WTC11 (cell line): ENCODE results near the gene CTNND2. TPM values are rescaled to one million over a fixed set of nuclear protein-coding genes. Genes with fewer than 3 reads are reported as not detected.

ENCODE experiments used
- ATAC-seq: fragments of 200-7000 bp; cut with Tn5 transposase; 2 replicates; pipeline ENCODE4 v1.10.0; 2021; ENCODE audit warnings: mild to moderate bottlenecking, moderate library complexity
- CTCF ChIA-PET: fragments of 300-600 bp; sonication (Branson Sonifier 250); formaldehyde crosslinking; loops from one replicate; lab custom pipeline; 2021; ENCODE audit warnings: antibody characterized with exemption; lab: Charles Lee
- POLR2A ChIA-PET: fragments of 350-600 bp; sonication (Branson Sonifier 250); formaldehyde crosslinking; loops from one replicate; lab custom pipeline; 2021; ENCODE audit warnings: antibody characterized with exemption; lab: Charles Lee
- DNase-seq: peaks from one replicate; pipeline ENCODE4 v3.0.0; 2021; ENCODE audit warnings: low spot score
- H3K27ac Mint-ChIP-seq: 2 replicates; pipeline ENCODE4 v1.8.0; 2021; ENCODE audit warnings: mixed read lengths
- H3K27me3 Mint-ChIP-seq: 2 replicates; pipeline ENCODE4 v1.8.0; 2021; ENCODE audit warnings: low read depth, mild to moderate bottlenecking, moderate library complexity, mixed read lengths
- H3K36me3 Mint-ChIP-seq: 2 replicates; pipeline ENCODE4 v1.8.0; 2021; ENCODE audit warnings: mixed read lengths
- H3K4me1 Mint-ChIP-seq: 2 replicates; pipeline ENCODE4 v1.8.0; 2022; ENCODE audit warnings: mixed read lengths
- H3K4me3 Mint-ChIP-seq: 2 replicates; pipeline ENCODE4 v1.8.0; 2021; ENCODE audit warnings: mild to moderate bottlenecking, moderate library complexity, mixed read lengths
- H3K9me3 Mint-ChIP-seq: 2 replicates; pipeline ENCODE4 v1.8.0; 2021; ENCODE audit warnings: mixed read lengths
- ATF1 ChIP-seq: sonication (generic); formaldehyde crosslinking; IDR thresholded peaks from 2 replicates; pipeline ENCODE4 v1.8.1; 2023; ENCODE audit warnings: mild to moderate bottlenecking, moderate library complexity, missing genetic modification reagents
- E2F1 ChIP-seq: sonication (generic); formaldehyde crosslinking; IDR thresholded peaks from 2 replicates; pipeline ENCODE4 v1.8.0; 2022; ENCODE audit warnings: mild to moderate bottlenecking, missing genetic modification reagents
- E2F5 ChIP-seq: sonication (generic); formaldehyde crosslinking; IDR thresholded peaks from 2 replicates; pipeline ENCODE4 v1.8.1; 2022; ENCODE audit warnings: mild to moderate bottlenecking, moderate library complexity, missing genetic modification reagents
- ELF4 ChIP-seq: sonication (generic); formaldehyde crosslinking; IDR thresholded peaks from 2 replicates; pipeline ENCODE4 v1.8.1; 2022; ENCODE audit warnings: low read depth, mild to moderate bottlenecking, moderate library complexity, missing genetic modification reagents
- EMX1 ChIP-seq: fragments of 250-450 bp; sonication (Bioruptor Pico); IDR thresholded peaks from 2 replicates; pipeline ENCODE4 v1.8.0; 2021; ENCODE audit warnings: mild to moderate bottlenecking
- FOXJ3 ChIP-seq: sonication (generic); formaldehyde crosslinking; IDR thresholded peaks from 2 replicates; pipeline ENCODE4 v1.9.0; 2021; ENCODE audit warnings: missing genetic modification reagents, mild to moderate bottlenecking, borderline replicate concordance
- FOXP1 ChIP-seq: sonication (generic); formaldehyde crosslinking; IDR thresholded peaks from 2 replicates; pipeline ENCODE4 v1.8.0; 2022; ENCODE audit warnings: missing genetic modification reagents, mild to moderate bottlenecking, moderate library complexity, borderline replicate concordance
- FOXP4 ChIP-seq: sonication (generic); formaldehyde crosslinking; IDR thresholded peaks from 2 replicates; pipeline ENCODE4 v1.8.0; 2022; ENCODE audit warnings: mild to moderate bottlenecking, missing genetic modification reagents
- GABPB1 ChIP-seq: sonication (generic); formaldehyde crosslinking; IDR thresholded peaks from 2 replicates; pipeline ENCODE4 v1.8.1; 2023; ENCODE audit warnings: mild to moderate bottlenecking, missing genetic modification reagents
- GTF2I ChIP-seq: fragments of 250-450 bp; sonication (Bioruptor Pico); conservative IDR thresholded peaks from 2 replicates; pipeline ENCODE4 v1.4.0; 2021; ENCODE audit warnings: mild to moderate bottlenecking
- JUN ChIP-seq: sonication (generic); formaldehyde crosslinking; IDR thresholded peaks from 2 replicates; pipeline ENCODE4 v1.8.0; 2023; ENCODE audit warnings: mild to moderate bottlenecking, missing genetic modification reagents
- MXD4 ChIP-seq: fragments of 250-450 bp; sonication (Bioruptor Pico); IDR thresholded peaks from 2 replicates; pipeline ENCODE4 v1.8.0; 2021; ENCODE audit warnings: mild to moderate bottlenecking, moderate library complexity, borderline replicate concordance
- NFATC4 ChIP-seq: fragments of 250-450 bp; sonication (Bioruptor Pico); IDR thresholded peaks from 2 replicates; pipeline ENCODE4 v1.9.0; 2021; ENCODE audit warnings: mild to moderate bottlenecking
- NR2C2 ChIP-seq: sonication (generic); formaldehyde crosslinking; IDR thresholded peaks from 2 replicates; pipeline ENCODE4 v1.8.0; 2022; ENCODE audit warnings: mild to moderate bottlenecking, missing genetic modification reagents
- SMAD3 ChIP-seq: sonication (generic); formaldehyde crosslinking; IDR thresholded peaks from 2 replicates; pipeline ENCODE4 v1.8.0; 2022; ENCODE audit warnings: missing genetic modification reagents, mild to moderate bottlenecking, borderline replicate concordance
- STAT6 ChIP-seq: sonication (generic); formaldehyde crosslinking; conservative IDR thresholded peaks from 2 replicates; pipeline ENCODE4 v1.8.1; 2023; ENCODE audit warnings: mild to moderate bottlenecking, low read depth, missing genetic modification reagents, moderate library complexity
- TEAD4 ChIP-seq: sonication (generic); formaldehyde crosslinking; IDR thresholded peaks from 2 replicates; pipeline ENCODE4 v1.8.0; 2022; ENCODE audit warnings: mild to moderate bottlenecking, missing genetic modification reagents
- USF1 ChIP-seq: sonication (generic); formaldehyde crosslinking; IDR thresholded peaks from 2 replicates; pipeline ENCODE4 v1.8.0; 2022; ENCODE audit warnings: mild to moderate bottlenecking, missing genetic modification reagents
- USF2 ChIP-seq: sonication (generic); formaldehyde crosslinking; IDR thresholded peaks from 2 replicates; pipeline ENCODE4 v1.8.1; 2023; ENCODE audit warnings: mild to moderate bottlenecking, missing genetic modification reagents, moderate library complexity
- ZBTB21 ChIP-seq: sonication (generic); formaldehyde crosslinking; IDR thresholded peaks from 2 replicates; pipeline ENCODE4 v1.8.1; 2023; ENCODE audit warnings: mild to moderate bottlenecking, missing genetic modification reagents, borderline replicate concordance
- ZMAT4 ChIP-seq: fragments of 250-450 bp; sonication (Bioruptor Pico); IDR thresholded peaks from 2 replicates; pipeline ENCODE4 v1.9.0; 2021; ENCODE audit warnings: mild to moderate bottlenecking
- ZNF121 ChIP-seq: sonication (generic); formaldehyde crosslinking; IDR thresholded peaks from 2 replicates; pipeline ENCODE4 v1.8.0; 2023; ENCODE audit warnings: missing genetic modification reagents
- ZNF317 ChIP-seq: sonication (generic); formaldehyde crosslinking; IDR thresholded peaks from 2 replicates; pipeline ENCODE4 v1.8.1; 2023; ENCODE audit warnings: low read depth, mild to moderate bottlenecking, moderate library complexity, missing genetic modification reagents, borderline replicate concordance
- ZNF423 ChIP-seq: fragments of 250-450 bp; sonication (Bioruptor Pico); IDR thresholded peaks from 2 replicates; pipeline ENCODE4 v2.1.2; 2022; ENCODE audit warnings: mild to moderate bottlenecking, moderate library complexity
- ZNF425 ChIP-seq: fragments of 250-450 bp; sonication (Bioruptor Pico); conservative IDR thresholded peaks from 2 replicates; pipeline ENCODE4 v1.9.0; 2021; ENCODE audit warnings: mild to moderate bottlenecking
- ZNF512 ChIP-seq: sonication (generic); formaldehyde crosslinking; IDR thresholded peaks from 2 replicates; pipeline ENCODE4 v1.8.1; 2022; ENCODE audit warnings: missing genetic modification reagents, borderline replicate concordance
- total RNA-seq: library from RNA; stranded (reverse); gene quantifications from 3 replicates; pipeline ENCODE4 v1.2.3, GENCODE V29; 2021

CTNND2 gene
- total RNA-seq, 1 experiment from 2014 or later, result 11.9 TPM

- TF ChIP-seq ZNF512 (CRISPR knock-in tag), result no peak
- no peak for TF ChIP-seq E2F5 (CRISPR knock-in tag)
- TF ChIP-seq STAT6, result no peak
- TF ChIP-seq ZNF423 (CRISPR knock-in tag), result no peak
- TF ChIP-seq ZNF425 (CRISPR knock-in tag), result no peak
- no peak for TF ChIP-seq USF1
- no peak for TF ChIP-seq NFATC4 (CRISPR knock-in tag)
- TF ChIP-seq TEAD4 (CRISPR knock-in tag), result no peak
- TF ChIP-seq EMX1 (CRISPR knock-in tag), result no peak
- TF ChIP-seq ZBTB21 (CRISPR knock-in tag), result no peak
Observed at GRCh38 chr5:11398728-11399127, 505.5 kb downstream of the CTNND2 start (continued).

- Mint-ChIP-seq H3K4me1 (no peaks in the 10 kb centered on the region), H3K27me3 (no peaks in the 10 kb centered on the region), H3K36me3 (no peaks in the 10 kb centered on the region), H3K27ac (no peak overlapping the region), H3K9me3 (no peaks in the 10 kb centered on the region), H3K4me3 (no peak overlapping the region)
- POLR2A ChIA-PET, result no interaction called here
- CTCF ChIA-PET, result no interaction called here
- ATAC-seq (no peak), DNase-seq (no peak)
- TF ChIP-seq ZNF317 (CRISPR knock-in tag) (no peak), MXD4 (no peak), FOXP1 (no peak), ELF4 (no peak), ZNF121 (CRISPR knock-in tag) (no peak), GABPB1 (no peak), SMAD3 (CRISPR knock-in tag) (no peak), JUN (CRISPR knock-in tag) (no peak), ZBTB21 (CRISPR knock-in tag) (no peak), USF2 (no peak), ATF1 (CRISPR knock-in tag) (no peak), GTF2I (CRISPR knock-in tag) (no peak), E2F1 (CRISPR knock-in tag) (no peak), ZMAT4 (CRISPR knock-in tag) (no peak), FOXP4 (CRISPR knock-in tag) (no peak), FOXJ3 (CRISPR knock-in tag) (no peak), NR2C2 (CRISPR knock-in tag) (no peak)
Observed at GRCh38 chr5:11397549-11397948, 506.7 kb downstream of the CTNND2 start.
